A549 (cell line): Measurements from ENCODE around the gene OR6X1.

Experiments
- CEBPB ChIP-seq, 2 experiments: fragments of >200 bp in 1 of 2; sonication (Bioruptor Twin) in 1 of 2; formaldehyde crosslinking in 1 of 2; IDR thresholded peaks; 2 replicates each; pipeline ENCODE4 v1.6.1; 2012 to 2016
- CHD2 ChIP-seq: fragments of 150-350 bp; IDR thresholded peaks from 2 replicates; pipeline ENCODE4 v1.6.1; 2014; ENCODE audit warnings: low read length; ENCODE audit not compliant: partially characterized antibody
- EP300 ChIP-seq, 2 experiments: fragments of >200 bp; sonication (Bioruptor Twin); formaldehyde crosslinking; IDR thresholded peaks; 2 replicates in 1 of 2; 3 replicates in 1 of 2; pipeline ENCODE4 v1.6.1; 2016 to 2017
- KDM5A ChIP-seq: fragments of 200-600 bp; sonication (generic); IDR thresholded peaks from 2 replicates; pipeline ENCODE4 v1.6.1; 2016; ENCODE audit warnings: antibody characterized with exemption, mild to moderate bottlenecking
- MYC ChIP-seq: IDR thresholded peaks from 2 replicates; pipeline ENCODE4 v1.6.1; 2012; ENCODE audit warnings: mild to moderate bottlenecking, inconsistent platforms, low read length, improper control_type of control experiment, borderline replicate concordance
- NFE2L2 ChIP-seq: fragments of 150-350 bp; conservative IDR thresholded peaks from 2 replicates; pipeline ENCODE4 v1.6.1; 2014; ENCODE audit warnings: low read length
- NR3C1 ChIP-seq: fragments of >200 bp; sonication (Bioruptor Twin); formaldehyde crosslinking; IDR thresholded peaks from 3 replicates; pipeline ENCODE4 v1.6.1; 2017
- RAD21 ChIP-seq, 2 experiments: fragments of >200 bp in 1 of 2; sonication (Bioruptor Twin) in 1 of 2; formaldehyde crosslinking in 1 of 2; IDR thresholded peaks in 1 of 2; conservative IDR thresholded peaks in 1 of 2; 2 replicates in 1 of 2; 3 replicates in 1 of 2; pipeline ENCODE4 v1.6.1; 2012 to 2018; ENCODE audit warnings: inconsistent platforms in 1 of 2
- RFX5 ChIP-seq: fragments of 450-650 bp; IDR thresholded peaks from 2 replicates; pipeline ENCODE4 v1.7.1; 2014; ENCODE audit warnings: antibody characterized with exemption, mild to moderate bottlenecking, moderate library complexity
- RNF2 ChIP-seq: fragments of 200-600 bp; sonication (generic); IDR thresholded peaks from 2 replicates; pipeline ENCODE4 v1.6.1; 2016; ENCODE audit warnings: low read depth, mild to moderate bottlenecking, antibody characterized with exemption, moderate library complexity, borderline replicate concordance
- TF ChIP-seq, protein P1 (sequence below): fragments of >200 bp; sonication (Bioruptor Twin); formaldehyde crosslinking; IDR thresholded peaks from 3 replicates; pipeline ENCODE4 v1.5.1; 2016
- TF ChIP-seq, protein P2 (sequence below): IDR thresholded peaks from 2 replicates; pipeline ENCODE4 v1.6.1; 2012
- TF ChIP-seq, protein P3 (sequence below): fragments of >200 bp; sonication (Bioruptor Twin); formaldehyde crosslinking; IDR thresholded peaks from 3 replicates; pipeline ENCODE4 v1.6.1; 2016

DNA sequence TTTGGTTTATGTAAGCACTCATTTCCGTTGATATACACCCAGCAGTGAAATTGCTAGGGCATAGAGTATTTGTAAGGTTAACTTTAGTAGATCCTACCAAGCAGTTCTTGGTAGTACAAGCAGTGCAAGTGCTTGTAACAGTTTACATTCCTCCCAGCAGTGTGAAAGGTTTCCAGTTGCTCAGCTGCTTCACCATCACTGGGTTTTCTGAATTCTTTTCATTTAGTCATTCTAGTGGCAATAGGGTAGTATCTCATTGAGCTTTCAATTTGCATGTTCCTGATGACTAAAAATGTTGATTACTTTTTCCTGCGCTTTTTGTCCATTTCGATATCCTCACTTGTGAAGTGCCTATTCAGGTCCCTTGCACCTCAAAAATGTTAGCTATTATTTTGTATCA lies 47.1 kb downstream of the OR6X1 start:
- TF ChIP-seq, protein P1, sequence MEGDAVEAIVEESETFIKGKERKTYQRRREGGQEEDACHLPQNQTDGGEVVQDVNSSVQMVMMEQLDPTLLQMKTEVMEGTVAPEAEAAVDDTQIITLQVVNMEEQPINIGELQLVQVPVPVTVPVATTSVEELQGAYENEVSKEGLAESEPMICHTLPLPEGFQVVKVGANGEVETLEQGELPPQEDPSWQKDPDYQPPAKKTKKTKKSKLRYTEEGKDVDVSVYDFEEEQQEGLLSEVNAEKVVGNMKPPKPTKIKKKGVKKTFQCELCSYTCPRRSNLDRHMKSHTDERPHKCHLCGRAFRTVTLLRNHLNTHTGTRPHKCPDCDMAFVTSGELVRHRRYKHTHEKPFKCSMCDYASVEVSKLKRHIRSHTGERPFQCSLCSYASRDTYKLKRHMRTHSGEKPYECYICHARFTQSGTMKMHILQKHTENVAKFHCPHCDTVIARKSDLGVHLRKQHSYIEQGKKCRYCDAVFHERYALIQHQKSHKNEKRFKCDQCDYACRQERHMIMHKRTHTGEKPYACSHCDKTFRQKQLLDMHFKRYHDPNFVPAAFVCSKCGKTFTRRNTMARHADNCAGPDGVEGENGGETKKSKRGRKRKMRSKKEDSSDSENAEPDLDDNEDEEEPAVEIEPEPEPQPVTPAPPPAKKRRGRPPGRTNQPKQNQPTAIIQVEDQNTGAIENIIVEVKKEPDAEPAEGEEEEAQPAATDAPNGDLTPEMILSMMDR = no peak
- TF ChIP-seq, protein P2, sequence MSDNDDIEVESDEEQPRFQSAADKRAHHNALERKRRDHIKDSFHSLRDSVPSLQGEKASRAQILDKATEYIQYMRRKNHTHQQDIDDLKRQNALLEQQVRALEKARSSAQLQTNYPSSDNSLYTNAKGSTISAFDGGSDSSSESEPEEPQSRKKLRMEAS = no peak
- TF ChIP-seq NFE2L2 (no peak), CHD2 (no peak), MYC (no peak), RNF2 (no peak), NR3C1 (no peak), EP300 (IDR thresholded peaks at IDR 0.05) (no peak), CEBPB (IDR thresholded peaks at IDR 0.05) (no peak), RAD21 (conservative IDR thresholded peaks at IDR 0.05 in 1 of 2, IDR thresholded peaks at IDR 0.05 in 1 of 2) (no peak), RFX5 (no peak), KDM5A (no peak)
- TF ChIP-seq, protein P3, sequence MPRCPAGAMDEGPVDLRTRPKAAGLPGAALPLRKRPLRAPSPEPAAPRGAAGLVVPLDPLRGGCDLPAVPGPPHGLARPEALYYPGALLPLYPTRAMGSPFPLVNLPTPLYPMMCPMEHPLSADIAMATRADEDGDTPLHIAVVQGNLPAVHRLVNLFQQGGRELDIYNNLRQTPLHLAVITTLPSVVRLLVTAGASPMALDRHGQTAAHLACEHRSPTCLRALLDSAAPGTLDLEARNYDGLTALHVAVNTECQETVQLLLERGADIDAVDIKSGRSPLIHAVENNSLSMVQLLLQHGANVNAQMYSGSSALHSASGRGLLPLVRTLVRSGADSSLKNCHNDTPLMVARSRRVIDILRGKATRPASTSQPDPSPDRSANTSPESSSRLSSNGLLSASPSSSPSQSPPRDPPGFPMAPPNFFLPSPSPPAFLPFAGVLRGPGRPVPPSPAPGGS = no peak
